IgD-negative memory B cell (primary cell): ENCODE measurements around the gene FOXK1. TPM values are rescaled to one million over a fixed set of nuclear protein-coding genes. Genes with fewer than 3 reads are reported as not detected.

Source experiments
- H3K27ac Mint-ChIP-seq, 3 donors: one replicate each; pipeline ENCODE4 v1.8.0; 2020 to 2022; ENCODE audit warnings: mild to moderate bottlenecking in 3 of 3, mixed read lengths in 3 of 3, moderate library complexity in 1 of 3
- H3K27me3 Mint-ChIP-seq: one replicate; pipeline ENCODE4 v1.8.0; 2021; ENCODE audit warnings: mixed read lengths
- H3K36me3 Mint-ChIP-seq: one replicate; pipeline ENCODE4 v1.8.0; 2020; ENCODE audit warnings: mild to moderate bottlenecking, mixed read lengths
- H3K4me1 Mint-ChIP-seq, 3 donors: one replicate each; pipeline ENCODE4 v1.8.0; 2020 to 2022; ENCODE audit warnings: mixed read lengths in 3 of 3, mild to moderate bottlenecking in 1 of 3
- H3K4me3 Mint-ChIP-seq, 4 donors: one replicate each; pipeline ENCODE4 v1.8.0; 2020 to 2022; ENCODE audit warnings: mild to moderate bottlenecking in 4 of 4, mixed read lengths in 4 of 4, moderate library complexity in 3 of 4
- H3K9me3 Mint-ChIP-seq, 3 donors: one replicate each; pipeline ENCODE4 v1.8.0; 2020 to 2021; ENCODE audit warnings: mixed read lengths in 3 of 3, mild to moderate bottlenecking in 1 of 3
- polyA plus RNA-seq: library from polyadenylated mRNA; unstranded; fragments of 300-500 nt; fragmentation: Illumina TruSeq; gene quantifications from one replicate; pipeline ENCODE4 v1.2.3, GENCODE V29; 2021

The FOXK1 gene
- polyA plus RNA-seq, 1 donor from 2014 or later, result 2.3 TPM

DNA sequence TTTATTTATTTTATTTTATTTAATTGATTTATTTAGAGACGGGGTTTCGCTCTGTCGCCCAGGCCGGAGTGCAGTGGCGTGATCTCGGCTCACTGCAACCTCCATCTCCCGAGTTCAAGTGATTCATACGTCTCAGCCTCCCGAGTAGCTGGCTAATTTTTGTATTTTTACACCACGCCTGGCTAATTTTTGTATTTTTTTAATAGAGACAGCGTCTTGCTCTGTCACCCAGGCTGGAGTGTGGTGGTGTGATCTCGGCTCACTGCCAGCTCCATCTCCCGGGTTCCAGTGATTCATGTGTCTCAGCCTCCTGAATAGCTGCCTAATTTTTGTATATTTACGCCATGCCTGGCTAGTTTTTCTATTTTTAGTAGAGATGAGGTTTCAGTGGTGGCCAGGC lies 127.6 kb downstream of the FOXK1 start:
- Mint-ChIP-seq H3K36me3 (peaks cover 4% of the 10 kb centered on the region), H3K27me3 (peaks cover 39% of the 10 kb centered on the region), H3K4me1 (peaks cover 0 to 7% (median 5%) of the 10 kb centered on the region in 3 donors), H3K9me3 (peaks cover 2 to 6% (median 2%) of the 10 kb centered on the region in 3 donors), H3K4me3 (peak overlapping the region in 2 of 4 donors; percentile 57 to 90), H3K27ac (no peak overlapping the region)

DNA sequence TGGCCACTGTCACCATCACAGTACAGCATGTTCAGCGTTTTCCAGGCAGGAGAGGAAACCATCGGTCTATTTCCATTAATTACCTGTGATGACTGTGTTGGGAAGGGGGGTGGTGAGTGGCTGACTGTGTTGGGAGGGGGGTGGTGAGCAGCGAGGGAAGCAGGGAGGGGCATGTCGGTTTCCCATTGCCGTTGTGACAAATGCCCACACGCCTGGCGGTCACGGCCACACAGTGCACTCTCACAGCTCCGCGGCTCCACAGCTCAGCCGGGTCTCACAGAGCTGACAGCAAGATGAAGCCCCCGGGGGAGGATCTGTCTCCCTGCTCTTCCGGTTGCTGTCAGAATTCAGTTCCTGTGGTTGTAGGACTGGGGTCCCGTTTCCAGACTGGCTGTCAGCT lies 132.3 kb downstream of the FOXK1 start:
- peaks cover 4% of the 10 kb centered on the region for H3K36me3 Mint-ChIP-seq
- peaks cover 39% of the 10 kb centered on the region for H3K27me3 Mint-ChIP-seq
- H3K4me3 Mint-ChIP-seq, result no peak overlapping the region
- H3K9me3 Mint-ChIP-seq, result peaks cover 2 to 6% (median 2%) of the 10 kb centered on the region in 3 donors
- H3K27ac Mint-ChIP-seq, result no peak overlapping the region
- H3K4me1 Mint-ChIP-seq, result peaks cover 0 to 5% (median 4%) of the 10 kb centered on the region in 3 donors

DNA sequence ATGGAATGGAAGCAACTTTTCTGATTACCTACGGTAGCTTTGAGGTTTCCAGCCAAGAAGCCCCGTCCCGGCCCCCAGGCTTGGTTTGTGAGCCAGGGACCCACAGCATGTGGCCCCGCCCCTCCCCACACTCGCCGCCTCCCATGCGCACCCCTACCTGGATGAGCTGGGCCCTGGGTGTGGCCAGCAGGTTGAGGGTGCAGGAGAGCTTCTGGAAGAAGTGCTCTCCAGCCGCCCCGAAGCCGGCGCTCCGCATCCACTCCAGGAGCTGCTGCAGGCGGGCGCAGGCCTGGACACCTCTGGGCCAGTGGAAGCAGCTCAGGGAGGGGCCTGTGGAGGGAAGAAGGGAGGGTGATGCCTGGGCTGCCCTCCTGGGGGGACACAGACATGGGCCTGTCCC lies 133.0 kb downstream of the FOXK1 start:
- peaks cover 0 to 3% (median 1%) of the 10 kb centered on the region in 3 donors for H3K4me1 Mint-ChIP-seq
- H3K9me3 Mint-ChIP-seq, result peaks cover 2 to 6% (median 2%) of the 10 kb centered on the region in 3 donors
- H3K27ac Mint-ChIP-seq, result no peak overlapping the region
- H3K27me3 Mint-ChIP-seq, result peaks cover 38% of the 10 kb centered on the region
- no peak overlapping the region for H3K4me3 Mint-ChIP-seq
- H3K36me3 Mint-ChIP-seq, result peaks cover 4% of the 10 kb centered on the region

DNA sequence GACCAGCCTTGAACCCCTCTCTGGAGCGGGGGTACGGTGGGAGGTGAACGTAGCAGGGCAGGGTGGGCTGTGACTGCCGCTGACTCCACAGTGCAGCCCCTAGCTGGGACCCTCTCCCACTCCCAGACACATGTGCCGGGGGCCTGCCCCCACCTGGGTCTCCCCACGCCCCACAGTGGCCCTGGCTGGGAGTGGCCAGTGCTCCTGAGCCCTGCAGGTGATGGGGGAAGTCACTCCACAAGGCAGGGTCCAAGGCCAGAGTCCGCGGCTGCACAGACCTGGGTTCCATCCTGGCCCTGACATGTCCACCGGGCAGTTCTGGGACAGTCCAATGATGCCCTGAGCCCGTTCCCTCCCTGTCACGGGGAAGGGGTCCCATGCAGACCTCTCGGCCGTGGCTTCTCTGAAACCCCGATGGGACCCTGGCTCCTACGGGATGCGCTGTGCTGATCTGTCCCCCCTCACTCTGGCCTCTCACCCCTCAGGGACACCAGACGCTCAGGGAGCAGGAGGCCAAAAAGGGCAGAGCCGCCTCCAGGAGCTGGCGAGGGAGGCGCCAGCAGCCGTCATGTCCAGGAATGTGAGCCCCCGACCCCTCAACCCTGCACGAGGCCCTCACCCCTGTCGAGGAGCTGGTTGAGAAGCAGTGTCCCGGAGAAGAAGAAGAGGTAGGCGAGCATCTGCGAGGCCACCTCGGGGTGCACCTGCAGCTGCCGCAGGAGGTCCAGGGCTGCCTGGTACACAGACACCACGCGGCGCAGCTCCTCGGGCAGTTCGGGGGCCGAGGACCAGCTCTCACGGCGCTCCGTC lies 133.7 kb downstream of the FOXK1 start:
- Mint-ChIP-seq H3K4me3 (no peak overlapping the region), H3K27ac (no peak overlapping the region), H3K27me3 (peaks cover 31% of the 10 kb centered on the region), H3K36me3 (peaks cover 4% of the 10 kb centered on the region), H3K9me3 (peaks cover 2 to 6% (median 2%) of the 10 kb centered on the region in 3 donors), H3K4me1 (peaks cover 0 to 1% (median 0%) of the 10 kb centered on the region in 3 donors)

DNA sequence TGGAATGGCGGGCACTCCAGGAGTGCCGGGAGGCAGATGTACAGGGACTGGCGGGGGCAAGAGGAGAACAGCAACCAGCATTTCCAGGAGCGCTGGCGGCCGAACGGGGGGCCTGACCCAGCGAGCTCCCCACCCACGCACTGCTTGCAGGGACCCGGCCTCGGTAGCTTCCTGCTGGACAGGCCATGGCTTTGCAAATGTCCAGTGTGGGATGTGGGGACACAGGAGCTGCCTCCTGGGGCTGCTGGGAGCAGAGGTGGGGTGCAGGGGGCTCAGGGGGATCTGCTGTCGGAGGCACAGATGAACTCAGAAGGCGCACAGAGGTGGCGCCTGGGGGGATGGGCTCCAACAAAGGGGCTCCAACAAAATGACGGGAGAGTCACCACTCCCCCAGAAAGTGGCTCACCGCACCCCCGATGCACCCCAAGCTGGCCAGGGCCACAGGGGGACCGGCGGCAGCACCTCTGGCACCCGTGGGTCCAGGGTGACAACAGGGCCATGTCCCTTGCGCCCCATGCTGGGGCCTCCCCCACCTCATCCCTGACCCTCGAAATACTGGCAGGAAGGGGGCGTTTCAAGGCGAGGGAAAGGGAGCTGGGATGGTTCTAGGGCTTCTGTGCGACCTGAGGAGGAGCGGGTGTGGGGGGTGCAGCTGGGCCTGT lies 134.5 kb downstream of the FOXK1 start:
- Mint-ChIP-seq H3K27me3 (peaks cover 27% of the 10 kb centered on the region), H3K36me3 (peaks cover 4% of the 10 kb centered on the region), H3K4me3 (no peak overlapping the region), H3K27ac (no peak overlapping the region), H3K4me1 (peaks cover 0 to 1% (median 0%) of the 10 kb centered on the region in 3 donors), H3K9me3 (peaks cover 2 to 6% (median 2%) of the 10 kb centered on the region in 3 donors)

DNA sequence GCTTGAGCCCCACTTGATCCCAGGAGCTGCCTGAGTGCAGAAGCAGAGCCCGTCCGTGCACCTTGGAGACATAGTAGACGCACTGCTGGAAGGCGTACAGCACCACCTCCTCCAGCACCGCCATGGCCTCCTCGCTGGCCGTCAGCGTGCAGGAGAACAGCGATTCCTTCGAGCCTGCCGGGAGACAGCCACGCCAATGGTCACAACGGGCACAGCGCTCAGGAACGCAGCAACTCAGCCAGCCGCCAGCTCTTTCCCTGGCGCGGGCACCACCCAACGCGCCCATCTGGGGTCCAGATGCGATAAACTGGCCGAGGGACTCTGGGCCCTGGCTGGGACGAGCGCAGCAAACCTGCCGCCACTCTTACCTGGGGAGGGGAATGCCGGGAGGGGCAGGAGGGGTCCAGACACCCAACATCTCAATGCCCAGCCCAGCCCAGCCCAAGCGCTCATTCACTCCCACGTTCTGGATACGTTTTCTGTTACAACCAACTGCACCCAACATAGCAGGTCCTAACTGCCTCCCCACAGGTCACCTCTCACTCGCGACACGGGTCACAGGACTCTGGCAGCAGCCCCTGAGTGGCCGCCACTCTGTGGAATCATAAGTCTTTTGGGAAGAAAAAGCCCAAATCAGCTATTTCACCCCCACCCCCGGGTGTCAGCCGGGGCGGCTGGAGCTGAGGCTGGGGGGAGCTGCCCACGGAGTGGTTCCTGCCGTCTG lies 135.2 kb downstream of the FOXK1 start:
- Mint-ChIP-seq H3K4me1 (peaks cover 0 to 1% (median 0%) of the 10 kb centered on the region in 3 donors), H3K27ac (no peak overlapping the region), H3K9me3 (peaks cover 2 to 6% (median 2%) of the 10 kb centered on the region in 3 donors), H3K36me3 (peaks cover 4% of the 10 kb centered on the region), H3K27me3 (peaks cover 30% of the 10 kb centered on the region), H3K4me3 (no peak overlapping the region)

DNA sequence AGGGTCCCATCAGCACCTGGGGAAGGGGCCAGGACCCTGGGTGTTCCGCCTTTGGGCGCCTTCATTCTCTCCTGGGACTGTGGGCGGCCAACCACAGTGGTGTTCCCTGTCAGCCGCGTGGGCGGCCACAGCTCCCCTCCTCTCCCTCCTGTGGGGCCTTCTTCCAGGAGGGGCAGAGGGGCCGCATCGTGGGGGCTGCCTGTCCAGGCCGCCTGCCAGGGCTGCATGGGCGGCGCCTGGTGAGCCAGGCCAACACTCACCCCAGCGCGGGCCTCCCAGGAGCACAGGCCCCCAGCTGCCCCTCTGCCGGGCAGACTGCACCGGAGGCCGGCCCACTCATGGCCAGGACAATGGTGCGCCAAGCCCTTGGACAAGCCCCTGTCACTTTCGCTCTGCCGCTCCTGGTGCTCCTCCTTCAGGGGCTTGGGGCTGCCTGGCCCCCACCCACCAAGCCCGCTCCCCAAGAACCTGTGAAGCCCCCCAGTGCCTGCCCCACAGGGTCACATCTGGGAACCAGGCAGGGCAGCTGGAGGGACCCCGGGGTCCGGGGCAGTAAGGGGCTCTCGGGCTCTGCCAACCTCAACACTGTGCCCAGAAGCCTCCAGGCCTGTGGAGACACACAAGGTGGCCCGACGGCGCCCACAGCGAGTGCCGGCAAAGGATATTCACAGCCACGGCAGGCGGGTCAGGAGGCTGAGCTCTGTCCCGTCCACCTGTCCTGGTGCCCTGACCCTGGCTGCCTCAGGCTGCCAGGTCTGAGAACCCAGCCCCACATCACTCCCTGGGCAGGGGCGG lies 136.1 kb downstream of the FOXK1 start:
- peaks cover 24% of the 10 kb centered on the region for H3K27me3 Mint-ChIP-seq
- H3K4me1 Mint-ChIP-seq, result no peaks in the 10 kb centered on the region
- H3K27ac Mint-ChIP-seq, result no peak overlapping the region
- peaks cover 0 to 2% (median 0%) of the 10 kb centered on the region in 3 donors for H3K9me3 Mint-ChIP-seq
- peaks cover 3% of the 10 kb centered on the region for H3K36me3 Mint-ChIP-seq
- H3K4me3 Mint-ChIP-seq, result no peak overlapping the region

DNA sequence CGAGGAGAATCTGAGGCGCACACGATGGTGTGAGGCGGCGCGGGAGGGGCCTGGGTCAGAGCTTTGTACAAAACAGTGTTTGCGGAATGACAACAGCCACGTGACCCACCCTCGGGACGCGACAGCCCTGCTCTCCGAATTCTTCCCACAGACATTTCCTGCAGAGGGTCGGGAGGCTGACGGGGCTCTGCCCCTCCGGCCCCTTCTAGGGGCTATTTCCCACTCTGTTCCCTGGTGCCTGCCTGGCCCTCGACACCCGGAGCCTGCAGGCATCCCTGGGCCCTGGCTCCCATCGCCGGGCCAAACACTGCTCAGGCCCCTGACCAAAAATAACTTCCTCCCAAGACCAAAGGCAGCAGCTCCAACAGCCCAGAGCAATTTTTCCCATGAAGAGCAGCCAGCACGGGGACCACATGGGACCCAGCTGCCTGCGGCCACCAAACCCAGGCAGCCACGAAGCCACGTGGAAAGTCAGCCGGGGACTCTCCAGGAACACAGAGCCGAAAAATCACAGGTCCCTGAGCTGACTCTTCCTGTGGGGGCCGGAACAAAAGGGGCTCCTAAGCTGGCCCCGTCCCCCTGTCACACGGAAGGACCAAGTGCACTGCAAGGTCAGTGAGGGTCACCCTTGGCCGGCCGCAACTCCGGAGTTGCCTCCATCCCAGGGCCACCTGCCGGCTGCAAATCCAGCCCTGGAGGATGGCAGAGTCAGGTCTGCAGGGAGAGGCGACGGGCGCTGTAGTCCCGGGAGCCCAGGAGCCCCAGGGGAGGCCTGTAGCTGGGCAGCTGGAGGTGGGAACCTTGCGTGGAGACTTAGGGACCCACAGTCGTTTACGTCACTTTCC lies 137.7 kb downstream of the FOXK1 start:
- peaks cover 13% of the 10 kb centered on the region for H3K27me3 Mint-ChIP-seq
- H3K36me3 Mint-ChIP-seq, result no peaks in the 10 kb centered on the region
- no peak overlapping the region for H3K4me3 Mint-ChIP-seq
- H3K9me3 Mint-ChIP-seq, result no peaks in the 10 kb centered on the region
- H3K27ac Mint-ChIP-seq, result no peak overlapping the region
- H3K4me1 Mint-ChIP-seq, result no peaks in the 10 kb centered on the region

DNA sequence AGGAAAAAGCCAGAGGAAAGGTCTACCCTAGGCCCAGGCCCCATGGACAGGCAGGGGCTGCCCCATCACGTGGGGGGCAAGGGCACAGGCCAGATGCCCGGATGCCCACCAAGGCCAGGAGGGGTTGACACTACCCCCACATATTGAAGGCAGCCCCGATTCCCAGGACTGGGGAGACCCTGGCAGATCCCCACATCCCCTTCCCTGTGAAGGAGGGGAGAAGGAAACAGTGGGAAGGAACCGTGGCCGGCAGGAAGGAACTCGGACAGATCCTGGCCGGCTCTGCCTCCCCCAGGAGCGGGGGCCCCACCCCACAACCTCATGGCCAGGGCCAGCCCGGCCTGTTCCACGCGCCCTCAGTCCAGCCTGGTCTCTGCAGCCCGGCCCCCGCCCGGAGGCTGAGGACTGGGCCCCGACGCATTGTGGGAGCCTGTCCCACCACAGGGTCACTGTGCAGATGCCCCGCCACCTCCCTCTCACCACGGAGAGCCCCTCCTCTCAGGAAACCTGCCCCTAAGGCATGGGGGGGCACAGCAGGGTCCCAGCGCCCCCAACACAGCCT lies 138.4 kb downstream of the FOXK1 start:
- H3K9me3 Mint-ChIP-seq, result no peaks in the 10 kb centered on the region
- H3K27ac Mint-ChIP-seq, result no peak overlapping the region
- H3K36me3 Mint-ChIP-seq, result no peaks in the 10 kb centered on the region
- no peak overlapping the region for H3K4me3 Mint-ChIP-seq
- no peaks in the 10 kb centered on the region for H3K4me1 Mint-ChIP-seq
- peaks cover 11% of the 10 kb centered on the region for H3K27me3 Mint-ChIP-seq

Other genes with a start within 250 kb of the FOXK1 start
- gene AP5Z1, start 93.3 kb downstream of the FOXK1 start, polyA plus RNA-seq, result 37.7 TPM
- not detected for gene PAPOLB, start 179.7 kb downstream of the FOXK1 start, polyA plus RNA-seq
- not detected for gene RADIL, start 201.4 kb downstream of the FOXK1 start, polyA plus RNA-seq